Measurements from ENCODE around the gene LRRC4. TPM values are rescaled to one million over a fixed set of nuclear protein-coding genes. Genes with fewer than 3 reads are reported as not detected.

The LRRC4 gene
- total and polyA plus RNA-seq, 11 donors: 0.89 to 6.8 (median 3.9) TPM

GRCh38 chr7:128025380-128025779, 5.9 kb downstream of the LRRC4 start:
- no peak overlapping the region for H3K4me3 ChIP-seq
- ATAC-seq (no peak), DNase-seq (no peak)
- H3K9me3 ChIP-seq: no peaks in the 10 kb centered on the region
- H3K27ac ChIP-seq: no peak overlapping the region
- TF ChIP-seq CTCF (IDR thresholded peaks at IDR 0.05) (no peak), POLR2A (IDR thresholded peaks at IDR 0.05) (no peak)
- H3K27me3 ChIP-seq: no peaks in the 10 kb centered on the region
- intact Hi-C loops (cut with DNase I): no loop called here
- 76 to 83% (median 80%) methylated on average over 6 of the region's 6 CpGs for WGBS, 4 donors
- peaks cover 0 to 40% (median 14%) of the 10 kb centered on the region in 12 donors for H3K4me1 ChIP-seq
- peaks cover 0 to 14% (median 0%) of the 10 kb centered on the region in 9 donors for H3K36me3 ChIP-seq

DNA sequence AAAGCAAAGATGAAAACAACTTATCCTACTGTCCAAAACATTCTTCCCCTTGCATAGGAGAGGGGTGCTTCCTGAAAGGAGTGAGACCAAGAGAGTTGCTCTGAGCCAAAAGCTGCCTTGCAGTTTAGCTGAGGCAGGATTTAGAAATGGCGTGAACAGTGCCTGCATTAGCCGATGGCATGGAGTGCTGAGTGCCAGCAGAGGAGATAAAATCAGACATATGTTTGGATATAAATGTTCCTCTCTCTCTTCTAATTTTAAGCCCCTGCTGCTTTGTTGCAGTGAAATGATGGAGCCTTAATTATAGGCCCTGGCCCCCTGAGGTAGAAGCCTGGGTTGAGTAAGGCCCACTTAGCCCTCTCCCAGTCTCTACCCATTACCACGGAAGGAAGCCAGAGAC, 7.1 kb downstream of the LRRC4 start:
- Histone ChIP-seq H3K27ac (no peak overlapping the region), H3K27me3 (no peaks in the 10 kb centered on the region), H3K36me3 (peaks cover 0 to 17% (median 0%) of the 10 kb centered on the region in 9 donors), H3K4me3 (no peak overlapping the region), H3K4me1 (peaks cover 0 to 38% (median 13%) of the 10 kb centered on the region in 12 donors), H3K9me3 (no peaks in the 10 kb centered on the region)
- TF ChIP-seq CTCF (IDR thresholded peaks at IDR 0.05): no peak
- TF ChIP-seq POLR2A (IDR thresholded peaks at IDR 0.05): no peak
- DNase-seq (no peak), ATAC-seq (no peak)
- intact Hi-C loops (cut with DNase I): no loop called here
- WGBS, 4 donors: 94 to 99% (median 97%) methylated on average over 3 of the region's 3 CpGs

GRCh38 chr7:128022631-128023532, 8.4 kb downstream of the LRRC4 start:
- intact Hi-C loops (cut with DNase I): no loop called here
- Histone ChIP-seq H3K27ac (no peak overlapping the region), H3K27me3 (no peaks in the 10 kb centered on the region), H3K36me3 (peaks cover 0 to 15% (median 0%) of the 10 kb centered on the region in 9 donors), H3K4me3 (no peak overlapping the region), H3K9me3 (no peaks in the 10 kb centered on the region), H3K4me1 (peaks cover 0 to 42% (median 13%) of the 10 kb centered on the region in 12 donors)
- 92 to 94% (median 94%) methylated on average over 6 of the region's 6 CpGs for WGBS, 4 donors
- TF ChIP-seq CTCF (IDR thresholded peaks at IDR 0.05): no peak
- TF ChIP-seq POLR2A (IDR thresholded peaks at IDR 0.05): no peak
- peak in 2 of 4 donors; percentile 26 to 32 for ATAC-seq
- DNase-seq: no peak

- ATAC-seq (no peak), DNase-seq (no peak)
- no peak overlapping the region for H3K4me3 ChIP-seq
- WGBS, 4 donors: 88 to 97% (median 94%) methylated on average over 2 of the region's 2 CpGs
- no peaks in the 10 kb centered on the region for H3K27me3 ChIP-seq
- TF ChIP-seq POLR2A (IDR thresholded peaks at IDR 0.05): no peak
- no peak for TF ChIP-seq CTCF (IDR thresholded peaks at IDR 0.05)
- intact Hi-C loops (cut with DNase I): no loop called here
- H3K27ac ChIP-seq: no peak overlapping the region
- peaks cover 0 to 26% (median 0%) of the 10 kb centered on the region in 9 donors for H3K36me3 ChIP-seq
- peaks cover 0 to 37% (median 9%) of the 10 kb centered on the region in 12 donors for H3K4me1 ChIP-seq
- no peaks in the 10 kb centered on the region for H3K9me3 ChIP-seq
Observed at GRCh38 chr7:128021366-128021765, 9.9 kb downstream of the LRRC4 start.
